Measurements from ENCODE around the gene ALX3. TPM values are rescaled to one million over a fixed set of nuclear protein-coding genes. Genes with fewer than 3 reads are reported as not detected.

Gene ALX3
- total RNA-seq, 1 donor from 2014 or later = not detected

GRCh38 chr1:110067479-110067892 lies 3.0 kb downstream of the ALX3 start:
- no peak for DNase-seq (ENCODE audit: extremely low read depth, low read depth, low spot score)

GRCh38 chr1:110065841-110066240 lies 4.6 kb downstream of the ALX3 start:
- no peak for DNase-seq (ENCODE audit: extremely low read depth, low read depth, low spot score)

DNA sequence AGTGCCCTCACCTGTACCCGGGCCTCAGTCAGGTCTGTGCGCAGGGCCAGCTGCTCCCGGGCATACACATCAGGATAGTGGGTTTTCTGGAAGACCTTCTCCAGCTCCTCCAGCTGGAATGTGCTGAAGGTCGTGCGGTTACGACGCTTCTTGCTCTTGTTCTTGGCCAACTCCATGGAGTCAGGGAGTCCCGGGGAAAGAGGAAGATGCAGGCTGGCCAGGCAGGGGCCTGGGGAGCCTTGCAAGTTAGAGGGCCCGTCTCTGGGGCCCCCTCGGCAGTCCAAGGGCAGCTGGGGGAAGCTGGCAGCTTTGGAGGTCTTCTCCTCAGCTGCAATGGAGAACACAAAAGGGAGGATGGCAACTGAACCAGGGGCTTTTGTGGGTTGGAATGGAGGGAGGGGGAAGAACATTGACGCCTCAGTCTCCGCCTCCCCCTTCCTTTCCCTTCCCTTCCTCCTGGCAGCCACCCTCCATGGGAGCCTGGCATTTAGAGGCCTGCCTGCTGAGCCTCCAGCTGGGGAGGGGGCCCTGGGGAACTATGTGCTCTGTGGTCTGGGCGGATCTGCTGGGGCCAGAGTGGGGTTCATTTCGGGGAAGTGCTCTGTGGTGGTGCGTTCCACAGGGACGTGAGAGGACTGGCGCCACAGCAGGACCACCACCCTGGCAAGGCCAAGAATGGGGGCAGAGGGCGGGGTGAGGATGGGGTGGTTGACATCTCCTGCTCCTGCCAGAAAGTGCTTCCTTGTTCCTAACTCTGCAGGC lies 5.7 kb downstream of the ALX3 start:
- DNase-seq (ENCODE audit: extremely low read depth, low read depth, low spot score) = no peak

DNA sequence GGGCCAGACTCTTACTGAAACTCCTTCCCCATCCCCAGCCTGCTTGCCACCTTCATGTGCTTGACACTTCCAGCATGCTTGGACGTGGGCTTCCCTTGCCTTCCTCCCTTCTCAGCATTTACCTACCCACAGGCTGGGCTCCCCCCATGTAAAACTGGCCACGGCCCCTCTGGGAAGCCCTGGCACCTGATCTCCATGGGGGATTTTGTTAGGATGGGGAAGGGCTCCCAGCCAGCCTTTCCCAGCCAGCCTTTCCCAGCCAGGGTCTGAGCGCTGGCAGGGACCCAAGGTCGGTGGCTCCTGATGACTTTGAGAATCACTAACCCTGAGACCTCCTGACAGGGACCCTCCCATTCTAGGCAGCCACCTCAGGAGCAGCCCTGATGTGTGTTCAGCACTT lies 6.7 kb downstream of the ALX3 start:
- DNase-seq (ENCODE audit: extremely low read depth, low read depth, low spot score) = no peak

GRCh38 chr1:110062612-110063011 lies 7.9 kb downstream of the ALX3 start:
- no peak for DNase-seq (ENCODE audit: extremely low read depth, low read depth, low spot score)

GRCh38 chr1:110061341-110061740 lies 9.1 kb downstream of the ALX3 start:
- DNase-seq (ENCODE audit: extremely low read depth, low read depth, low spot score) = no peak

- DNase-seq (ENCODE audit: extremely low read depth, low read depth, low spot score) = no peak
Observed at GRCh38 chr1:110060662-110061060, 9.8 kb downstream of the ALX3 start.

- no peak for DNase-seq (ENCODE audit: extremely low read depth, low read depth, low spot score)
Observed at GRCh38 chr1:110060034-110060661, 10.3 kb downstream of the ALX3 start.

- DNase-seq (ENCODE audit: extremely low read depth, low read depth, low spot score) = no peak
Observed at GRCh38 chr1:110059133-110059863, 11.2 kb downstream of the ALX3 start.

DNA sequence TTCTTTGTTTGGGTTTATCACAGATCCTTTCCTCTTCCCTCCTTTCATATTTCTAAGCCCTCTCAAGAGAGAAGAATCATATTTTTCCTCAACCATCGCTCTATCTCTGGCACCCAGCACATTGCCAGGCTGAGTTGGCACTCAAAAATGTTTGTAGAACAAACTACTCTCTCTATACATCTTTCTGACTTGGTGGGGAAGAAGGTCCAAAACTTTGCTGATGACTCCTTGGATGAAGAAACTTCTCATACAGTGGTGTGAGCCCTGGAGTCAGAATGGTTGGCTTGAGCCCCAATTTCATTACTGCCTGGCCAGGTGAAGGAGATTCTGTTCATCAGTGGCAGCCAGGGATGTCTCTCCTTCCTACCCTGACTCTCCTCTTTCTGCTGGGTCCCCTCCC lies 11.9 kb downstream of the ALX3 start:
- DNase-seq (ENCODE audit: extremely low read depth, low read depth, low spot score) = no peak

GRCh38 chr1:110057963-110058518 lies 12.4 kb downstream of the ALX3 start:
- no peak for DNase-seq (ENCODE audit: extremely low read depth, low read depth, low spot score)

- DNase-seq (ENCODE audit: extremely low read depth, low read depth, low spot score) = no peak
Observed at GRCh38 chr1:110056776-110057175, 13.7 kb downstream of the ALX3 start.

DNA sequence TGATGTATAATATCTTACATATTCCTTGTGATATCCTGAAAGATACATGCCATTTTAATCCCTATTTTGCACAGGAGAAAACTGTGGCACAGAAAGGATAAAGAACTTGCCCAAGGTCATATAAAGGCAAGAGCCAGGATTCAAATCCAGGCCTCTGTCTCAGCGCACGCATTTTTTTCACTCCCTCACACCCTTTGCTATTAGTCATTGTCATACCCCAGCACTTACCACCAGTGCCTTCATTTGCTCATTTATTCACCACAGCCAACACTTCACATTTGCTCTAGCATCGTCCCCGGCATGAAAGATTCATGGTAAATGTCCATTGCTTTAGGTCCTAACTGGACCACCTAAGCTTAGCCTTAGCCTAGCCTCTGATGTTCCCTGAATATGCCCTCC lies 14.2 kb downstream of the ALX3 start:
- DNase-seq (ENCODE audit: extremely low read depth, low read depth, low spot score) = no peak

DNA sequence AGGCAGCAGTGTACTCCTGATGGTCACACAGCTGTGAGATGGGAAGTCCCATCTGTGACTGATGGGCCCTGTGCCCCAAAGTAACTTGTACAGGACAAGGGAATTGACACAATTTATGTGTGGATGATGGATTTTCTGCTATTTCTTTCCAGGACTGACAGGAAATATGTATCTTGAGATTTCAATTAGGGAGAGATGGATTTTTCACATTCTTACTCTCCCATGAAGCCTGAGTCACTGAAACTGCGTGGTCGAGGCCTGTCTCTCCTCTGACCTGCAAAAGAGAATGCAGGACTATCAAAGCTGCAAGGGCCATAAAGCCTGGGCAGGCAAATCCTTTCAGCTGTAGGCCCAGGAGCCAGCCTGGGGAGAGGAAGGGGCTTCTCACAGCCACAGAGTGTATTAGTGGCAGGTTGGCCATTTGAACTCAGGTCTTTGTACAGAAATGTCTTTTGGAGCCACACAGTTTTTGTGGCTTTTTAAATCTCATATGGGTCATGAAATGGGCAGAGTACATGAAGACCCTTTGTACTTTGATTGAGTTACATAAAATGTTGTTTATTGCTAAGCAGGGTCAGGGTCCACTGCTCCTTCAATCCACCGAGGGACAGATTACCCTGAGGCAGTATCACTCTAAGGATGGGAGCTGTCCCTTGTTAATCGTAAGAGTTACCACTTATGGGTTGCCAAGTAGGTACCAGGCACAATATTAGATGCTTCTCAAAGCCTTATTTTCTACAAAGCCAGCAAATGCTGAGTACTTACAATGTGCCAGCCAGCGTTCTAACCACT lies 14.8 kb downstream of the ALX3 start:
- DNase-seq (ENCODE audit: extremely low read depth, low read depth, low spot score) = no peak

- DNase-seq (ENCODE audit: extremely low read depth, low read depth, low spot score) = no peak
Observed at GRCh38 chr1:110053552-110054428, 16.7 kb downstream of the ALX3 start.

GRCh38 chr1:110051262-110051648 lies 19.2 kb downstream of the ALX3 start:
- DNase-seq (ENCODE audit: extremely low read depth, low read depth, low spot score) = no peak

GRCh38 chr1:110050602-110051261 lies 19.7 kb downstream of the ALX3 start:
- DNase-seq (ENCODE audit: extremely low read depth, low read depth, low spot score) = no peak

DNA sequence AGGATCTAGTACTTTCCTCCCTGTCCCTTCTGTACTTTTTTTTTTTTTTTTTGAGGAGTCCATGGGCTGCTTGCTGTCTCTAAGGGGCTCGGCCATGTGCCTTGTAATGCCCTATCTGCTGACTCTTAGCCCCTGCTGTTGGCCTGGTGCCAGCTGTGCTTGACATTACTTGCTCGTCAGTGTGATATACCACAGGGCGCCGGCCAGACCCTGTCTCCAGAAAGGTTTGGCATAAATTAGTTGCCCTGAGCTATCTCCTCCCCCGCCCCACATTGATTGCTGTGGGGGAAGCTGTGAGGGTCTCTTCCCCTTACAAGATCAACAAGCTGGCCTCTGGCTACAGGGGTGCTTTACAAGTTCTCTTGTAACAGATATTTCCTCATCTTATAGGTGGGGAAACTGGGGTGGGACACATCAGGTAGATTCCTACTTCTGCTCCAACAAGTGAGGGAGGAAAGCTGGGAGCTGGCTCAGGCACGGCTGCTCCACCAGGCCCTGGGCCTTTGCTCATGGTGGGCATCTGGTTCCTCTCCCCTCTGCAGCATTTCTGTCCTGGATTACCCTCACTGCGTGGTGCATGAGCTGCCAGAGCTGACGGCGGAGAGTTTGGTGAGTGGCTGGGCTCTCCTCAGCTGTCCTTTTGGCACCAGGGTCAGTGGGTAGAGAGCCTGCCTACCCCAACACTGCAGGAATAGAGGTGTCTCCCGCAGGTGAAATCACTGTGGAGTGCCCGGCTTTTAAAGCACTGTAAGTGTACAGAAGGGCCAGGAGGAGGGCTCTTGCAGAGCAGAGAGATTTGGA lies 20.5 kb downstream of the ALX3 start:
- no peak for DNase-seq (ENCODE audit: extremely low read depth, low read depth, low spot score)
